ENCODE measurements around the gene CDC25A. TPM values are rescaled to one million over a fixed set of nuclear protein-coding genes. Genes with fewer than 3 reads are reported as not detected.
A peak's percentile ranks its signal among the peaks of the same experiment; 100 is the strongest.

The CDC25A gene
- total RNA-seq, 4 donors from 2014 or later: 0.33 to 1.3 (median 0.97) TPM; not detected in 1

GRCh38 chr3:48202632-48203031 lies 14.4 kb upstream of the CDC25A start:
- no peaks in the 10 kb centered on the region for H3K4me1 ChIP-seq
- no peak for TF ChIP-seq POLR2AphosphoS5 (IDR thresholded peaks at IDR 0.05)
- TF ChIP-seq, protein P1, sequence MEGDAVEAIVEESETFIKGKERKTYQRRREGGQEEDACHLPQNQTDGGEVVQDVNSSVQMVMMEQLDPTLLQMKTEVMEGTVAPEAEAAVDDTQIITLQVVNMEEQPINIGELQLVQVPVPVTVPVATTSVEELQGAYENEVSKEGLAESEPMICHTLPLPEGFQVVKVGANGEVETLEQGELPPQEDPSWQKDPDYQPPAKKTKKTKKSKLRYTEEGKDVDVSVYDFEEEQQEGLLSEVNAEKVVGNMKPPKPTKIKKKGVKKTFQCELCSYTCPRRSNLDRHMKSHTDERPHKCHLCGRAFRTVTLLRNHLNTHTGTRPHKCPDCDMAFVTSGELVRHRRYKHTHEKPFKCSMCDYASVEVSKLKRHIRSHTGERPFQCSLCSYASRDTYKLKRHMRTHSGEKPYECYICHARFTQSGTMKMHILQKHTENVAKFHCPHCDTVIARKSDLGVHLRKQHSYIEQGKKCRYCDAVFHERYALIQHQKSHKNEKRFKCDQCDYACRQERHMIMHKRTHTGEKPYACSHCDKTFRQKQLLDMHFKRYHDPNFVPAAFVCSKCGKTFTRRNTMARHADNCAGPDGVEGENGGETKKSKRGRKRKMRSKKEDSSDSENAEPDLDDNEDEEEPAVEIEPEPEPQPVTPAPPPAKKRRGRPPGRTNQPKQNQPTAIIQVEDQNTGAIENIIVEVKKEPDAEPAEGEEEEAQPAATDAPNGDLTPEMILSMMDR (IDR thresholded peaks at IDR 0.05): no peak
- TF ChIP-seq POLR2A (IDR thresholded peaks at IDR 0.05; ENCODE audit: low read depth): no peak
- no peak for TF ChIP-seq EP300 (IDR thresholded peaks at IDR 0.05)
- H3K36me3 ChIP-seq: no peaks in the 10 kb centered on the region
- intact Hi-C loops (cut with DNase I): no loop called here
- no peak for DNase-seq (ENCODE audit: extremely low spot score)
- no peaks in the 10 kb centered on the region for H3K9me3 ChIP-seq
- no peak overlapping the region for H3K4me3 ChIP-seq
- no peaks in the 10 kb centered on the region for H3K27me3 ChIP-seq
- 90% methylated on average over 6 of the region's 6 CpGs for WGBS
- no peak overlapping the region for H3K27ac ChIP-seq (replicated peaks in 1 of 4)

GRCh38 chr3:48199117-48199516 lies 10.9 kb upstream of the CDC25A start:
- Histone ChIP-seq H3K9me3 (no peaks in the 10 kb centered on the region), H3K27ac (replicated peaks in 1 of 4) (no peak overlapping the region), H3K27me3 (no peaks in the 10 kb centered on the region), H3K4me1 (peaks cover 0 to 6% (median 4%) of the 10 kb centered on the region in 4 donors), H3K36me3 (no peaks in the 10 kb centered on the region), H3K4me3 (no peak overlapping the region)
- TF ChIP-seq, protein P1 (IDR thresholded peaks at IDR 0.05): no peak
- TF ChIP-seq POLR2A (IDR thresholded peaks at IDR 0.05; ENCODE audit: low read depth) (no peak), POLR2AphosphoS5 (IDR thresholded peaks at IDR 0.05) (no peak), EP300 (IDR thresholded peaks at IDR 0.05) (no peak)
- no peak for DNase-seq (ENCODE audit: extremely low spot score)
- intact Hi-C loops (cut with DNase I): no loop called here

GRCh38 chr3:48196611-48197010 lies 8.4 kb upstream of the CDC25A start:
- Histone ChIP-seq H3K36me3 (no peaks in the 10 kb centered on the region), H3K4me3 (no peak overlapping the region), H3K4me1 (peaks cover 0 to 6% (median 4%) of the 10 kb centered on the region in 4 donors), H3K27ac (replicated peaks in 1 of 4) (no peak overlapping the region), H3K27me3 (no peaks in the 10 kb centered on the region), H3K9me3 (no peaks in the 10 kb centered on the region)
- no peak for TF ChIP-seq POLR2AphosphoS5 (IDR thresholded peaks at IDR 0.05)
- TF ChIP-seq POLR2A (IDR thresholded peaks at IDR 0.05; ENCODE audit: low read depth): no peak
- TF ChIP-seq EP300 (IDR thresholded peaks at IDR 0.05): no peak
- TF ChIP-seq, protein P1 (IDR thresholded peaks at IDR 0.05): no peak
- WGBS: 82% methylated on average over 1 of the region's 1 CpG
- intact Hi-C loops (cut with DNase I): no loop called here
- no peak for DNase-seq (ENCODE audit: extremely low spot score)

DNA sequence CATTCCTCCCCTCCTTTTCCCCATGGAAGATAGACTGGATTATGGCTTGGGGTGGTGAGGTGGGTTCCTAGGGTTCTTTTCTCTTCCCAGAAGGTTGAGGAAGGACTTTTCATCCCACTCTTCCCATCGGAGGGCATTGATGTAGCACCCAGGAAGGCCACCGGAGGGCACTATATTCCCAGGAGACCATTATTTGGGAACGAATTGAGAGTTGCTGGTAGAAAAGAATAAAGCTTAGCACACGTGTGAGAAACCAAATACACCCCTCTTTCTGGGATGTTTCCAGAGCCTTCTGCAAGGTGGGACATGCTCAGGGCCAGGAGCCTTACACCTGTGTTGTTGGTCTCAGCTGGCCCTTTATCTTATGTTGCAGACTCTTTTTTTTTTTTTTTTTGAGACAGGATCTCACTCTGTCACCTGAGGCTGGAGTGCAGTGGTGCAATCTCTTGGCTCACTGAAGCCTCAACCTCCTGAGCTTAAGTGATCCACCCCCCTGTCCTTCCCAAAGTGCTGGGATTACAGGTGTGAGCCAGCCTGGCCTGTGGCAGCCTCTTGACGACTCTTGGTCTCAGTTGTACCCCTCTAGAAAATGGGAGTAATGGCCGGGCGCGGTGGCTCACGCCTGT lies 6.3 kb upstream of the CDC25A start:
- Histone ChIP-seq H3K36me3 (no peaks in the 10 kb centered on the region), H3K4me1 (peaks cover 0 to 6% (median 4%) of the 10 kb centered on the region in 4 donors), H3K27me3 (no peaks in the 10 kb centered on the region), H3K9me3 (no peaks in the 10 kb centered on the region), H3K4me3 (no peak overlapping the region), H3K27ac (replicated peaks in 1 of 4) (no peak overlapping the region)
- no peak for DNase-seq (ENCODE audit: extremely low spot score)
- intact Hi-C loops (cut with DNase I): no loop called here
- WGBS: 53% methylated on average over 9 of the region's 9 CpGs
- TF ChIP-seq EP300 (IDR thresholded peaks at IDR 0.05): no peak
- TF ChIP-seq POLR2A (IDR thresholded peaks at IDR 0.05; ENCODE audit: low read depth): no peak
- TF ChIP-seq, protein P1 (IDR thresholded peaks at IDR 0.05): peak; percentile 56 to 76 (median 68)
- TF ChIP-seq POLR2AphosphoS5 (IDR thresholded peaks at IDR 0.05): no peak

GRCh38 chr3:48190911-48191310 lies 2.7 kb upstream of the CDC25A start:
- H3K9me3 ChIP-seq: no peaks in the 10 kb centered on the region
- H3K27ac ChIP-seq (replicated peaks in 1 of 4): no peak overlapping the region
- no peaks in the 10 kb centered on the region for H3K27me3 ChIP-seq
- no peaks in the 10 kb centered on the region for H3K36me3 ChIP-seq
- 88% methylated on average over 3 of the region's 3 CpGs for WGBS
- no peak overlapping the region for H3K4me3 ChIP-seq
- TF ChIP-seq POLR2AphosphoS5 (IDR thresholded peaks at IDR 0.05) (no peak), EP300 (IDR thresholded peaks at IDR 0.05) (no peak), POLR2A (IDR thresholded peaks at IDR 0.05; ENCODE audit: low read depth) (no peak)
- TF ChIP-seq, protein P1 (IDR thresholded peaks at IDR 0.05): no peak
- DNase-seq (ENCODE audit: extremely low spot score): no peak
- peaks cover 10 to 26% (median 24%) of the 10 kb centered on the region in 4 donors for H3K4me1 ChIP-seq
- intact Hi-C loops (cut with DNase I): no loop called here
